ENCODE results near the gene DNAH6.

- TF ChIP-seq EZH2phosphoT487 (conservative IDR thresholded peaks at IDR 0.05; ENCODE audit: low read length) (no peak), CTCF (IDR thresholded peaks at IDR 0.05; ENCODE audit: insufficient read depth, low read length, poor library complexity, severe bottlenecking) (no peak)
Measured at GRCh38 chr2:84478867-84479266, 37.4 kb upstream of the DNAH6 start.
